Uterus (tissue), 4 donors: ENCODE measurements around the gene DLGAP1. TPM values are rescaled to one million over a fixed set of nuclear protein-coding genes. Genes with fewer than 3 reads are reported as not detected.
A peak's percentile ranks its signal among the peaks of the same experiment; 100 is the strongest.

ENCODE experiments used
- DNase-seq, 2 donors: peaks; one replicate each; pipeline ENCODE4 v3.0.0-alpha.2; 2019 to 2020
- H3K27ac ChIP-seq, 2 donors: fragments of 200-600 bp; sonication (generic); 1 replicate in 1 of 2; 2 replicates in 1 of 2; pipeline ENCODE4 v1.5.1; 2016 to 2018
- H3K27me3 ChIP-seq, 2 donors: fragments of 200-600 bp; sonication (generic); one replicate each; pipeline ENCODE4 v1.5.1; 2018 to 2019; ENCODE audit warnings: control low read depth in 1 of 2
- H3K36me3 ChIP-seq, 2 donors: fragments of 200-600 bp; sonication (generic); one replicate each; pipeline ENCODE4 v1.5.1; 2019; ENCODE audit warnings: control low read depth in 1 of 2
- H3K4me1 ChIP-seq, 2 donors: fragments of 200-600 bp; sonication (generic); one replicate each; pipeline ENCODE4 v1.5.1; 2018 to 2019; ENCODE audit warnings: control low read depth in 1 of 2
- H3K4me3 ChIP-seq, 2 donors: fragments of 200-600 bp; sonication (generic); 1 replicate in 1 of 2; 2 replicates in 1 of 2; pipeline ENCODE4 v1.5.1; 2018 to 2019; ENCODE audit warnings: mild to moderate bottlenecking in 1 of 2
- H3K9me3 ChIP-seq, 2 donors: fragments of 200-600 bp; sonication (generic); one replicate each; pipeline ENCODE4 v1.5.1; 2019; ENCODE audit warnings: control low read depth in 1 of 2
- CTCF ChIP-seq, 4 experiments: fragments of 200-600 bp in 2 of 4; fragments of 450-650 bp in 2 of 4; sonication (generic) in 2 of 4; IDR thresholded peaks; one replicate each; pipeline ENCODE4 v1.5.1; 2016 to 2019; ENCODE audit warnings: antibody characterized with exemption in 4 of 4, mild to moderate bottlenecking in 2 of 4, moderate library complexity in 1 of 4
- POLR2A ChIP-seq, 2 donors: fragments of 450-650 bp; IDR thresholded peaks; one replicate each; pipeline ENCODE4 v1.6.1; 2016; ENCODE audit warnings: antibody characterized with exemption in 2 of 2, mild to moderate bottlenecking in 1 of 2, moderate library complexity in 1 of 2
- intact Hi-C: fragments of 100-400 bp; cut with DNase I; formaldehyde crosslinking; loops from one replicate; pipeline ENCODE4 v1.15.1; 2023; ENCODE audit warnings: low total_unique reads
- total RNA-seq, 4 donors: library from RNA; depleted of rRNA in 3 of 4; stranded (reverse); fragments of >200 nt in 3 of 4; gene quantifications; one replicate each; pipeline versions ENCODE4 v1.1.0 to v1.2.4, GENCODE V29; 2014 to 2023
- donor health status: DM: yes; HTN: yes; CAD: no.

The DLGAP1 gene
- total RNA-seq, 4 donors from 2014 or later, result 1.0 to 9.6 (median 3.3) TPM

DNA sequence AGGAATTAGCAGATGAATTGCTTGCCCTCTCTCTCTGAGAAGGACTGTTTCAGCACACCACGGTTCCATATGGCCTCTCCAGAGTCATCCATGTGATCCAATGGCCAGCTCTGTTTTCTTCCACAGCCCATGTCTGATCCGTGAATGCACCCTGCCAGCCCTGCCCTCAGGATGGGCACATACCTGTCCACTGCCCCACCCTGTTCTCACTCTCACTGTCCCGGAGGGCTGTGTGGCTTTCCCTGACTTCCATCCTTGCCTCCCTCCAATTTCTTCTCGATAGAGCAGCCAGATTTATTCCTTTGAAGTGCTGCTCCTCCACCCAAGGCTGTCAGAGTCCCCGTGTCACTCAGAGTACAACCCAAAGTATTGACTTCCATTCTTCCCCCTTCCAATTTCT is 662.0 kb downstream of the DLGAP1 start:
- intact Hi-C loops, result no loop called here
- H3K36me3 ChIP-seq, result no peaks in the 10 kb centered on the region

GRCh38 chr18:3792711-3793110 is 662.4 kb downstream of the DLGAP1 start:
- Histone ChIP-seq H3K4me3 (no peak overlapping the region), H3K27ac (no peak overlapping the region), H3K4me1 (no peaks in the 10 kb centered on the region), H3K36me3 (no peaks in the 10 kb centered on the region), H3K9me3 (no peaks in the 10 kb centered on the region), H3K27me3 (no peaks in the 10 kb centered on the region)
- intact Hi-C loops, result no loop called here
- TF ChIP-seq CTCF (IDR thresholded peaks at IDR 0.05) (no peak), POLR2A (IDR thresholded peaks at IDR 0.05) (no peak)
- DNase-seq, result no peak

More for the DNA sequence above, 662.0 kb downstream of the DLGAP1 start:
- no peak for TF ChIP-seq POLR2A (IDR thresholded peaks at IDR 0.05)
- no peak for TF ChIP-seq CTCF (IDR thresholded peaks at IDR 0.05)
- DNase-seq, result no peak
- H3K27ac ChIP-seq, result no peak overlapping the region
- H3K27me3 ChIP-seq, result no peaks in the 10 kb centered on the region
- no peak overlapping the region for H3K4me3 ChIP-seq
- H3K4me1 ChIP-seq, result no peaks in the 10 kb centered on the region
- no peaks in the 10 kb centered on the region for H3K9me3 ChIP-seq

- no peak overlapping the region for H3K4me3 ChIP-seq
- TF ChIP-seq CTCF (IDR thresholded peaks at IDR 0.05), result no peak
- TF ChIP-seq POLR2A (IDR thresholded peaks at IDR 0.05), result no peak
- H3K27ac ChIP-seq, result no peak overlapping the region
- no peaks in the 10 kb centered on the region for H3K9me3 ChIP-seq
- DNase-seq, result no peak
- intact Hi-C loops, result no loop called here
- H3K4me1 ChIP-seq, result no peaks in the 10 kb centered on the region
- no peaks in the 10 kb centered on the region for H3K27me3 ChIP-seq
- no peaks in the 10 kb centered on the region for H3K36me3 ChIP-seq
These were observed 663.9 kb downstream of the DLGAP1 start for GRCh38 chr18:3791238-3791637.

DNA sequence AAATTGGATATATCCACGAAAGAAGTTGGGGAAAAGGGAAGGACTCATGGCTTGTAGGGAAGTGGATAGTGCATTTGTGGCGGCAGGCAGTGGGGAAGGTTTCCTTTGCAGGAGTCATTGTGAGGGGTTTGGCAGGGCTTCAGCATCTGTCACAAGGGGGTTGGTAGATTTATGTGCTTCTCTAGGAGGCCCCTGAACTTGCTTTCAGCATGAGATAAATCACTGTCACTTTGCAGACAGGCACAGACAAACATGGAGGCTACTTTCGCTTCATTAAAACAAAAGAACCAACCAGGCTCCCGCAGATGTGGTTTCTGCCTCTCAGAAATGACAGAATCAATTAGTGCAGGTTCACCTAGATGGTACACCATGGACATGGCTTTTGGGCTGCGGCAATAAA is 664.4 kb downstream of the DLGAP1 start:
- Histone ChIP-seq H3K27me3 (no peaks in the 10 kb centered on the region), H3K9me3 (no peaks in the 10 kb centered on the region), H3K27ac (no peak overlapping the region), H3K4me1 (no peaks in the 10 kb centered on the region), H3K36me3 (no peaks in the 10 kb centered on the region), H3K4me3 (no peak overlapping the region)
- intact Hi-C loops, result no loop called here
- no peak for TF ChIP-seq POLR2A (IDR thresholded peaks at IDR 0.05)
- no peak for TF ChIP-seq CTCF (IDR thresholded peaks at IDR 0.05)
- DNase-seq, result peak; percentile 27 to 36

DNA sequence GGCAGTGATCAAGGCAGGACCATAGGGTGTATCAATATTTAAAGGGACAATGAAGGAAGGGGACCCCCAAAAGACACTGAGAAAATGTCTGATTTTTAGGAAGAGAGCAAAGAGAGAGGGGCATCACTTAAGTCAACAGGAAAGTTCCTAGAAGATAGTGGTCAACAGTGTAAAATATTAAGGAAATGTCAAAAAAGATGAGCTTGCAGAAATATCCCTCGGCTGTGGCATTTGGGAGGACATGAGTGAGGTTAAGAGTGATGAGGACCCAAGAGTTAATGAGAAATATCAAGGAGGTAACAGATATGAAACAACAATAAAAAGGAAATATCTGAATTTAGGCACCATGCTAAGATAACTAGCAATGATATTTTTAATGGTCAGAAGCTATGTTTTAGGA is 665.6 kb downstream of the DLGAP1 start:
- intact Hi-C loops, result no loop called here
- TF ChIP-seq CTCF (IDR thresholded peaks at IDR 0.05) (no peak), POLR2A (IDR thresholded peaks at IDR 0.05) (no peak)

More for the DNA sequence above, 665.6 kb downstream of the DLGAP1 start:
- no peaks in the 10 kb centered on the region for H3K4me1 ChIP-seq
- H3K27me3 ChIP-seq, result no peaks in the 10 kb centered on the region
- H3K36me3 ChIP-seq, result no peaks in the 10 kb centered on the region
- no peak overlapping the region for H3K27ac ChIP-seq
- H3K9me3 ChIP-seq, result no peaks in the 10 kb centered on the region
- no peak for DNase-seq
- no peak overlapping the region for H3K4me3 ChIP-seq
